HEK293 (cell line): ENCODE data around the gene RUNX1.

Source experiments
- ATF2 ChIP-seq: fragments of 450-650 bp; formaldehyde crosslinking; IDR thresholded peaks from 2 replicates; pipeline ENCODE4 v1.5.1; 2016; ENCODE audit warnings: missing biosample characterization, missing genetic modification characterization, low read depth
- HOXC10 ChIP-seq: sonication (generic); formaldehyde crosslinking; IDR thresholded peaks from 2 replicates; pipeline ENCODE4 v1.8.1; 2023; ENCODE audit warnings: mild to moderate bottlenecking, missing genetic modification reagents
- KLF1 ChIP-seq: fragments of 450-650 bp; formaldehyde crosslinking; IDR thresholded peaks from 2 replicates; pipeline ENCODE4 v1.5.1; 2016; ENCODE audit warnings: missing biosample characterization, missing genetic modification characterization
- PRDM10 ChIP-seq: fragments of 450-650 bp; formaldehyde crosslinking; IDR thresholded peaks from 2 replicates; pipeline ENCODE4 v1.5.1; 2016; ENCODE audit warnings: missing biosample characterization, missing genetic modification characterization
- PRDM2 ChIP-seq: fragments of 450-650 bp; formaldehyde crosslinking; IDR thresholded peaks from 2 replicates; pipeline ENCODE4 v1.5.1; 2016; ENCODE audit warnings: missing biosample characterization, missing genetic modification characterization, borderline replicate concordance
- REPIN1 ChIP-seq: fragments of 450-650 bp; formaldehyde crosslinking; IDR thresholded peaks from 2 replicates; pipeline ENCODE4 v1.5.1; 2017; ENCODE audit warnings: missing biosample characterization, missing genetic modification characterization, low read depth
- SALL2 ChIP-seq: fragments of 450-650 bp; formaldehyde crosslinking; IDR thresholded peaks from 2 replicates; pipeline ENCODE4 v1.5.0; 2017; ENCODE audit warnings: missing biosample characterization, mild to moderate bottlenecking, missing genetic modification characterization, borderline replicate concordance
- SETDB1 ChIP-seq: IDR thresholded peaks from one replicate; pipeline ENCODE4 v1.6.1; 2017; ENCODE audit warnings: mild to moderate bottlenecking, low read length, moderate library complexity, mixed read lengths; ENCODE audit not compliant: insufficient read length
- ZBTB1 ChIP-seq: fragments of 450-650 bp; formaldehyde crosslinking; IDR thresholded peaks from 2 replicates; pipeline ENCODE4 v1.5.1; 2016; ENCODE audit warnings: missing biosample characterization, missing genetic modification characterization
- ZBTB17 ChIP-seq: fragments of 450-650 bp; formaldehyde crosslinking; IDR thresholded peaks from 2 replicates; pipeline ENCODE4 v1.5.1; 2016; ENCODE audit warnings: missing biosample characterization, missing genetic modification characterization
- ZBTB7A ChIP-seq: fragments of 450-650 bp; formaldehyde crosslinking; IDR thresholded peaks from 2 replicates; pipeline ENCODE4 v1.5.1; 2016; ENCODE audit warnings: low read depth, missing biosample characterization, missing genetic modification characterization
- ZBTB8A ChIP-seq: fragments of 450-650 bp; formaldehyde crosslinking; IDR thresholded peaks from 2 replicates; pipeline ENCODE4 v1.5.1; 2016; ENCODE audit warnings: missing biosample characterization, missing genetic modification characterization
- ZFP37 ChIP-seq: fragments of 450-650 bp; formaldehyde crosslinking; IDR thresholded peaks from 2 replicates; pipeline ENCODE4 v1.5.1; 2016; ENCODE audit warnings: missing biosample characterization, missing genetic modification characterization
- ZNF114 ChIP-seq: fragments of 450-650 bp; formaldehyde crosslinking; IDR thresholded peaks from 2 replicates; pipeline ENCODE4 v1.5.0; 2017; ENCODE audit warnings: missing biosample characterization, missing genetic modification characterization
- ZNF148 ChIP-seq: fragments of 450-650 bp; formaldehyde crosslinking; IDR thresholded peaks from 2 replicates; pipeline ENCODE4 v1.5.0; 2017; ENCODE audit warnings: missing biosample characterization, missing genetic modification characterization, borderline replicate concordance
- ZNF157 ChIP-seq: fragments of 450-650 bp; formaldehyde crosslinking; IDR thresholded peaks from 2 replicates; pipeline ENCODE4 v1.5.1; 2016; ENCODE audit warnings: missing biosample characterization, missing genetic modification characterization
- ZNF16 ChIP-seq: fragments of 450-650 bp; formaldehyde crosslinking; IDR thresholded peaks from 2 replicates; pipeline ENCODE4 v1.5.1; 2016; ENCODE audit warnings: low read depth, missing biosample characterization, missing genetic modification characterization
- ZNF175 ChIP-seq: fragments of 450-650 bp; formaldehyde crosslinking; IDR thresholded peaks from 2 replicates; pipeline ENCODE4 v1.5.1; 2016; ENCODE audit warnings: missing biosample characterization, missing genetic modification characterization
- ZNF23 ChIP-seq: fragments of 450-650 bp; formaldehyde crosslinking; IDR thresholded peaks from 2 replicates; pipeline ENCODE4 v1.5.1; 2016; ENCODE audit warnings: missing biosample characterization, missing genetic modification characterization, borderline replicate concordance
- ZNF248 ChIP-seq: fragments of 450-650 bp; formaldehyde crosslinking; IDR thresholded peaks from 2 replicates; pipeline ENCODE4 v1.5.1; 2017; ENCODE audit warnings: missing biosample characterization, missing genetic modification characterization
- ZNF266 ChIP-seq: fragments of 450-650 bp; formaldehyde crosslinking; IDR thresholded peaks from 2 replicates; pipeline ENCODE4 v1.5.1; 2016; ENCODE audit warnings: missing biosample characterization, missing genetic modification characterization, low read depth
- ZNF510 ChIP-seq: fragments of 450-650 bp; formaldehyde crosslinking; IDR thresholded peaks from 2 replicates; pipeline ENCODE4 v1.5.1; 2018; ENCODE audit warnings: mild to moderate bottlenecking, missing genetic modification characterization, missing biosample characterization; ENCODE audit not compliant: insufficient replicate concordance
- ZNF544 ChIP-seq: fragments of 450-650 bp; formaldehyde crosslinking; IDR thresholded peaks from 2 replicates; pipeline ENCODE4 v1.5.0; 2017; ENCODE audit warnings: missing biosample characterization, missing genetic modification characterization
- ZNF629 ChIP-seq: fragments of 450-650 bp; formaldehyde crosslinking; IDR thresholded peaks from 2 replicates; pipeline ENCODE4 v1.5.1; 2017; ENCODE audit warnings: missing biosample characterization, missing genetic modification characterization
- ZSCAN30 ChIP-seq: fragments of 450-650 bp; IDR thresholded peaks from 2 replicates; pipeline ENCODE4 v1.5.1; 2018; ENCODE audit warnings: missing biosample characterization, mild to moderate bottlenecking, missing genetic modification characterization, moderate library complexity

The RUNX1 gene

GRCh38 chr21:34889676-34890469, 159.2 kb downstream of the RUNX1 start (continued):
- no peak for TF ChIP-seq ZNF148 (tag by site-specific recombination)
- no peak for TF ChIP-seq ZNF23 (tag by site-specific recombination)
- no peak for TF ChIP-seq ZNF544
- TF ChIP-seq HOXC10 (CRISPR knock-in tag) = no peak
- TF ChIP-seq SETDB1 = no peak
- no peak for TF ChIP-seq ZNF114 (tag by site-specific recombination)
- TF ChIP-seq ZFP37 (tag by site-specific recombination) = no peak
- TF ChIP-seq ZBTB17 = no peak
- no peak for TF ChIP-seq SALL2 (tag by site-specific recombination)
- TF ChIP-seq ZBTB7A (tag by site-specific recombination) = peak; percentile 50; the same call in 1 of the 2 replicates
- no peak for TF ChIP-seq REPIN1 (tag by site-specific recombination)
- TF ChIP-seq ZNF266 (tag by site-specific recombination) = no peak
- TF ChIP-seq PRDM2 (tag by site-specific recombination) = no peak
- TF ChIP-seq ZNF16 (tag by site-specific recombination) = no peak
- TF ChIP-seq PRDM10 (tag by site-specific recombination) = peak; percentile 8
- TF ChIP-seq ZNF629 = no peak; the same call in 1 of the 2 replicates
- TF ChIP-seq ZNF175 = no peak
- TF ChIP-seq KLF1 = peak; percentile 91
- no peak for TF ChIP-seq ZNF157
- no peak for TF ChIP-seq ZBTB1 (tag by site-specific recombination)
- no peak for TF ChIP-seq ZNF248
- peak; percentile 64 for TF ChIP-seq ZSCAN30 (tag by site-specific recombination)
- TF ChIP-seq ATF2 = no peak
- peak; percentile 90 for TF ChIP-seq ZBTB8A (tag by site-specific recombination)
- no peak for TF ChIP-seq ZNF510 (tag by site-specific recombination)
